Ectodermal cell (in vitro differentiated cells): ENCODE data around the gene PDXK.

ENCODE experiments used
- H3K27ac ChIP-seq: 2 replicates; pipeline ENCODE4 v1.7.0; 2013; ENCODE audit warnings: mild to moderate bottlenecking, low read depth, low read length; ENCODE audit not compliant: insufficient read depth, poor library complexity, severe bottlenecking
- H3K27me3 ChIP-seq: 2 replicates; pipeline ENCODE4 v1.7.0; 2013; ENCODE audit warnings: mild to moderate bottlenecking, low read length; ENCODE audit not compliant: insufficient read depth, control insufficient read depth, poor library complexity, severe bottlenecking
- H3K36me3 ChIP-seq: one replicate; pipeline ENCODE4 v1.7.0; 2013; ENCODE audit warnings: low read length; ENCODE audit not compliant: control insufficient read depth, insufficient read depth
- H3K4me1 ChIP-seq: one replicate; pipeline ENCODE4 v1.7.0; 2013; ENCODE audit warnings: low read length; ENCODE audit not compliant: control insufficient read depth, insufficient read depth
- H3K4me3 ChIP-seq: 2 replicates; pipeline ENCODE4 v1.7.0; 2013; ENCODE audit warnings: low read depth, low read length, control low read depth; ENCODE audit not compliant: insufficient read depth
- H3K9me3 ChIP-seq: 2 replicates; pipeline ENCODE4 v1.7.0; 2013; ENCODE audit warnings: mild to moderate bottlenecking, low read length, moderate library complexity; ENCODE audit not compliant: control insufficient read depth
- WGBS, 2 experiments: methylation state at CpG; one replicate each; pipeline ENCODE4 v1.1.7; 2013; ENCODE audit warnings: missing lambda C conversion rate in 2 of 2; 5-methylcytosine and 5-hydroxymethylcytosine counted together

PDXK gene

GRCh38 chr21:43803558-43804300 lies 84.8 kb downstream of the PDXK start:
- no peaks in the 10 kb centered on the region for H3K27me3 ChIP-seq
- no peaks in the 10 kb centered on the region for H3K4me1 ChIP-seq
- peaks cover 26% of the 10 kb centered on the region for H3K36me3 ChIP-seq
- H3K9me3 ChIP-seq = no peaks in the 10 kb centered on the region
- H3K27ac ChIP-seq = no peak overlapping the region
- 94 to 95% methylated on average over 33 of the region's 33 CpGs for WGBS, 2 experiments
- H3K4me3 ChIP-seq = no peak overlapping the region

- no peaks in the 10 kb centered on the region for H3K9me3 ChIP-seq
- no peaks in the 10 kb centered on the region for H3K4me1 ChIP-seq
- H3K4me3 ChIP-seq = no peak overlapping the region
- H3K27ac ChIP-seq = no peak overlapping the region
- H3K36me3 ChIP-seq = peaks cover 16% of the 10 kb centered on the region
- 96 to 98% methylated on average over 14 of the region's 14 CpGs for WGBS, 2 experiments
- no peaks in the 10 kb centered on the region for H3K27me3 ChIP-seq
Measured at GRCh38 chr21:43805275-43805800, 86.4 kb downstream of the PDXK start.

GRCh38 chr21:43806017-43806710 lies 87.2 kb downstream of the PDXK start:
- 96% methylated on average over 21 of the region's 21 CpGs for WGBS, 2 experiments
- H3K27ac ChIP-seq = no peak overlapping the region
- no peaks in the 10 kb centered on the region for H3K27me3 ChIP-seq
- no peak overlapping the region for H3K4me3 ChIP-seq
- no peaks in the 10 kb centered on the region for H3K9me3 ChIP-seq
- peaks cover 4% of the 10 kb centered on the region for H3K4me1 ChIP-seq
- peaks cover 10% of the 10 kb centered on the region for H3K36me3 ChIP-seq

GRCh38 chr21:43808367-43808766 lies 89.4 kb downstream of the PDXK start:
- Histone ChIP-seq H3K4me3 (no peak overlapping the region), H3K9me3 (no peaks in the 10 kb centered on the region), H3K27me3 (no peaks in the 10 kb centered on the region), H3K27ac (no peak overlapping the region), H3K36me3 (no peaks in the 10 kb centered on the region), H3K4me1 (peaks cover 4% of the 10 kb centered on the region)
- WGBS, 2 experiments = 87 to 90% methylated on average over 18 of the region's 18 CpGs

- Histone ChIP-seq H3K36me3 (no peaks in the 10 kb centered on the region), H3K27ac (no peak overlapping the region), H3K27me3 (no peaks in the 10 kb centered on the region), H3K4me1 (peaks cover 4% of the 10 kb centered on the region), H3K4me3 (no peak overlapping the region), H3K9me3 (no peaks in the 10 kb centered on the region)
- 94 to 95% methylated on average over 22 of the region's 22 CpGs for WGBS, 2 experiments
Measured at GRCh38 chr21:43808832-43809251, 89.9 kb downstream of the PDXK start.

- no peaks in the 10 kb centered on the region for H3K36me3 ChIP-seq
- 91 to 92% methylated on average over 16 of the region's 16 CpGs for WGBS, 2 experiments
- H3K4me1 ChIP-seq = peaks cover 7% of the 10 kb centered on the region
- no peaks in the 10 kb centered on the region for H3K9me3 ChIP-seq
- H3K4me3 ChIP-seq = no peak overlapping the region
- H3K27me3 ChIP-seq = no peaks in the 10 kb centered on the region
- no peak overlapping the region for H3K27ac ChIP-seq
Measured at GRCh38 chr21:43809346-43809799, 90.4 kb downstream of the PDXK start.

GRCh38 chr21:43809853-43810504 lies 91.0 kb downstream of the PDXK start:
- Histone ChIP-seq H3K9me3 (no peaks in the 10 kb centered on the region), H3K4me3 (no peak overlapping the region), H3K4me1 (peaks cover 12% of the 10 kb centered on the region), H3K36me3 (no peaks in the 10 kb centered on the region), H3K27ac (no peak overlapping the region), H3K27me3 (no peaks in the 10 kb centered on the region)
- WGBS, 2 experiments = 80 to 81% methylated on average over 26 of the region's 26 CpGs

GRCh38 chr21:43810505-43811261 lies 91.8 kb downstream of the PDXK start:
- Histone ChIP-seq H3K36me3 (no peaks in the 10 kb centered on the region), H3K9me3 (no peaks in the 10 kb centered on the region), H3K4me3 (no peak overlapping the region), H3K27me3 (no peaks in the 10 kb centered on the region), H3K4me1 (peaks cover 12% of the 10 kb centered on the region), H3K27ac (no peak overlapping the region)
- WGBS, 2 experiments = 34 to 40% methylated on average over 23 of the region's 23 CpGs

- H3K4me3 ChIP-seq = no peak overlapping the region
- no peaks in the 10 kb centered on the region for H3K9me3 ChIP-seq
- no peak overlapping the region for H3K27ac ChIP-seq
- WGBS, 2 experiments = 87 to 88% methylated on average over 24 of the region's 24 CpGs
- H3K27me3 ChIP-seq = no peaks in the 10 kb centered on the region
- peaks cover 12% of the 10 kb centered on the region for H3K4me1 ChIP-seq
- no peaks in the 10 kb centered on the region for H3K36me3 ChIP-seq
Measured at GRCh38 chr21:43811262-43812105, 92.6 kb downstream of the PDXK start.
